ENCODE measurements around the gene PXMP4. TPM values are rescaled to one million over a fixed set of nuclear protein-coding genes. Genes with fewer than 3 reads are reported as not detected.

PXMP4 gene
- total RNA-seq, 1 experiment from 2014 or later: 5.7 TPM

DNA sequence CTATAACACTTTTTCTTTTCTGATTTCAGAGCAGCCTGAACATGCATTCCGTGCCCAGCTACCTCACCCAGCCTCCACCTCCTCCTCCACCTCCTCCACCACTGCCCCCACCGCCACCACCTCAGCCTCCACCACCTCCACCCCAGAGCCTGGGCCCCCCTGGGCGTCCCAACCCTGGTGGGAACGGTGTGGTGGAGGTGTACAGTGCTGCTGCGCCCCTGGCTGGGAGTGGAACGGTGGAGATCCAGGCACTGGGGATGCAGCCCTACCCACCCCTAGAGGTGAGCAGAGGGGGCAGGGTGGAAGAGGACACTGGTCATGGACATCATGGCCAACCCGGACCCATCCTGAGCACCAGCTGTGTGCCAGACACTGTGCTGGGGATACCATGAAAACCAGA is 33.0 kb upstream of the PXMP4 start:
- no peak overlapping the region for H2BK15ac ChIP-seq (ENCODE audit: low read depth, low read length)
- H3K27ac ChIP-seq (ENCODE audit: insufficient read length, low read depth, low read length): no peak overlapping the region
- H4K20me1 ChIP-seq (ENCODE audit: control insufficient read depth, insufficient read depth, insufficient read length): no peaks in the 10 kb centered on the region

More for the DNA sequence above, 33.0 kb upstream of the PXMP4 start:
- Histone ChIP-seq H2BK120ac (ENCODE audit: low read depth, low read length, poor library complexity, severe bottlenecking) (no peak overlapping the region), H3K14ac (ENCODE audit: insufficient read depth, low read length) (no peak overlapping the region), H3K23ac (ENCODE audit: insufficient read length, low read depth, low read length) (no peak overlapping the region), H3K23me2 (ENCODE audit: insufficient read length, low read depth, low read length, poor library complexity, severe bottlenecking) (no peaks in the 10 kb centered on the region), H4K8ac (replicated peaks; ENCODE audit: insufficient read length, low read depth, low read length) (no peak overlapping the region), H3K4me2 (ENCODE audit: insufficient read depth, insufficient read length, low read length) (no peak overlapping the region), H2AFZ (ENCODE audit: low read length) (no peak overlapping the region), H4K5ac (ENCODE audit: insufficient read length, low read depth, low read length) (no peak overlapping the region), H3K4ac (ENCODE audit: low read depth, low read length) (no peak overlapping the region), H2BK12ac (ENCODE audit: insufficient read length, low read depth, low read length) (no peak overlapping the region), H3K18ac (ENCODE audit: insufficient read length, low read depth, low read length) (no peak overlapping the region), H3K79me1 (ENCODE audit: insufficient read depth, low read depth, low read length, poor library complexity, severe bottlenecking) (no peaks in the 10 kb centered on the region), H3K79me2 (ENCODE audit: insufficient read depth, low read length) (no peaks in the 10 kb centered on the region), H2AK5ac (ENCODE audit: insufficient read length, low read length) (no peak overlapping the region), H3T11ph (ENCODE audit: low read length) (no peak overlapping the region), H3K9ac (ENCODE audit: extremely low read depth, insufficient read length, low read length) (no peak overlapping the region), H4K91ac (ENCODE audit: insufficient read length, low read depth, low read length) (no peak overlapping the region), H3K4me1 (ENCODE audit: insufficient read depth, low read length) (no peaks in the 10 kb centered on the region; the same call in 1 of the 2 replicates), H2BK20ac (ENCODE audit: low read depth, low read length, poor library complexity, severe bottlenecking) (no peak overlapping the region), H3K56ac (ENCODE audit: insufficient read length, low read depth, low read length) (no peak overlapping the region), H2BK5ac (ENCODE audit: insufficient read length, low read length) (no peak overlapping the region), H3K27me3 (ENCODE audit: insufficient read depth, low read length) (no peaks in the 10 kb centered on the region), H3K9me3 (ENCODE audit: control insufficient read depth, low read depth, low read length) (no peaks in the 10 kb centered on the region)
- no peak overlapping the region for H3K27ac Mint-ChIP-seq
- H3K4me1 Mint-ChIP-seq: peaks cover 11 to 13% of the 10 kb centered on the region in 2 experiments
- H3K27me3 Mint-ChIP-seq (ENCODE audit: low read depth): no peaks in the 10 kb centered on the region
- TF ChIP-seq CTCF (conservative IDR thresholded peaks at IDR 0.05): no peak
- H3K36me3 Mint-ChIP-seq (ENCODE audit: insufficient read depth in 1 of 3, low read depth in 3 of 3): peaks cover 14 to 60% (median 23%) of the 10 kb centered on the region in 3 experiments
- H3K4me3 Mint-ChIP-seq: no peak overlapping the region
- DNase-seq: no peak
- H3K9me3 Mint-ChIP-seq: 0 out of 5 replicates have a peak, but pooled peaks cover 0 to 2% of the 10 kb centered on the region in 2 experiments
- no CpG with 5 or more reads among the region's 7 CpGs for WGBS (ENCODE audit: extremely low coverage, insufficient read length, low lambda C conversion rate)
